ENCODE data around the gene SNAP47.

Gene SNAP47

GRCh38 chr1:227769936-227770494, 34.8 kb downstream of the SNAP47 start:
- DNase-seq, result no peak

DNA sequence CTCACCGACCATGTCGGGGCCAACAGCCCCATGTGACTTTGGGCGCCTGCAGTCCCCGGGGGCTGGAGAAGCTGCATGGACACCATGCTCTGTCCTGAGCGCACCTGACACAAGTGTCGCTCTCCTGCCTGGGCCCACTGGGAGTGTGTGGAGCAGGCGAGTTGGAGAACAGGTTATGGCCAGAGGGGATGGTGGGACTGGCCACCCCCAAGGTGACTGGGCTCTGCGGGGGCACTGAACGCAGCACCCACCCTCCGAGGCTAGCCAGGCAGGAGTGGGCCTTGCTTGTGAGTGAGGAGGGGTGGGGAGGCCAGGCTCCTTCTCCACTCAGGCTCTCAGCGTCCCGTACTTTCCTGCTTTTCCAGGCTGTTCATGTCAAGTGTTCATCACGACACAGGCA, 35.6 kb downstream of the SNAP47 start:
- DNase-seq, result no peak

DNA sequence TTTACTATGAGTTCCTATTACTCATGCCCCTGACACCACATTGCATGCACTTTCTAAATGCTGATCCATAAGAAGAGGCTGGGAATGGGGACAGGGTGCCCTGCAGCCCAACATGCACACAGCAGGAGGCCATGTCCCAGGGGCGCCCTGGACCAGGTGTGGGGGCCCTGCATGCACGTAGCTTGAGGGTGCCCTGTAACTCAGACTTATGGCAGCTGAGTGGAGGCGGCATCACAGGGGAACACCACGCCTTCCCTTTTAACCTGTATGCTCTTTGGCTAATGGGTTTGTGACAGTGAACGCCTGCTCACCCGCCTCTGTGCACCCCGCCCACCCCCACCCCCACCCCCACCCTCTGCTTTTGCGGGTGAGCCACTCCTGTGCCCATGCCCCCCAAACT, 36.1 kb downstream of the SNAP47 start:
- DNase-seq, result no peak

DNA sequence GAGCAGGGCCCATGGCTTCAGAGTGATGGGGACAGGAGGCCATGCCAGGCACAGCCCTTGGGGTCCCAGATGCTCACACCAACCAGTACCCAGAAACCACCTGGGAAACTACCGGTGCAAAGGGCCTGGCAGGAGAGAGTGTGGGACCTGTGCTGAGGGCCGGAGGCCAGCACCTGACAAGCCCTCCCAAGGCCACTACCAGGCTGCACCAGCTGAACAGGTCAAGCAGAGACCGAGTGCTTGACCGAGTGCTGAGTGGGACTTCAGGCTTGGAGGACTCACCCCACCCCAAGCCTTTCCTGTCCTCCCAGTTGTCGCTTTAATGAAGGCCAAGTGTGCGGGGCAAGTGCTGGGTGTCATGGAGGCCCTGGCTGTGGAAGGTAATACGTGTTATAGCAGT, 36.5 kb downstream of the SNAP47 start:
- no peak for DNase-seq

DNA sequence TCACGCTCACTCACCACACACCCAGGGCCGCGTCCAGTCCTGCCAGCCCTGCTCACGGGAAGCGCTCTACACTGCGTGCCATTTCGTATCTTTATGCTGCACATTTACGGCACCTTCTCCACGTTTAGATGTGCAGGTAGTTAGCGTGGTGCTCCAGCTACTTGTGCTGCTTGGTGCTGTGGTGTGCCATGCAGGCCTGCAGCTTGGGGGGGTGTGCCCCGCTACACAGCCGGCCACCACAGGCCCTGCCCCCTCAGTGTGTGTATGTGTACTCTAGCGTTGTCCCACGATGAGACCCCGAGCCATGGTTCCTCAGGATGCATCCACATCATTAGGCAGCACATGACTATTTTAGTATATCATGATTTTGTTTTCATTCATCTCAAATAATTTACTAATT, 38.3 kb downstream of the SNAP47 start:
- DNase-seq, result no peak

GRCh38 chr1:227774051-227774731, 39.0 kb downstream of the SNAP47 start:
- DNase-seq, result no peak

- no peak for DNase-seq
Measured at GRCh38 chr1:227774821-227775661, 39.8 kb downstream of the SNAP47 start.

DNA sequence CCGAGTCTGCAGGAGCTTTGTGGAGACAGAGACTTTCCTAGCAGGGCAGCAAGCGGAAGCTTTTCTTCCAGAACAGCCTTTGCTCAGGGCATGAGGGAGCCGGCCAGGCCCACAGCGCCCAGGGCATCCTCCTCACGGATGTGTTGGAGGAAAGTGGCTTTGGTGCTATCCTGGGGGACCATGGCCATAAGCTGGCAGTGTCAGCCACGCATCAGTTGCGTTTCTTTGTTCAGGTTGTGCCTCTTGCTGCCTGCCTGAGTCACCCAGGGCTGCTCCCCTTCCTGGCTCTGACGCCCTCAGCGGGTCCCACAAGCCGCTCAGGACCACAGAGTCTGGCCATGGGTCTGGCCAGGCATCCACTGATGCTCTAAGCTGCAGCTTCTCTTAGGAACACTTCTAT, 40.6 kb downstream of the SNAP47 start:
- DNase-seq, result no peak

- no peak for DNase-seq
Measured at GRCh38 chr1:227776331-227776771, 41.1 kb downstream of the SNAP47 start.

DNA sequence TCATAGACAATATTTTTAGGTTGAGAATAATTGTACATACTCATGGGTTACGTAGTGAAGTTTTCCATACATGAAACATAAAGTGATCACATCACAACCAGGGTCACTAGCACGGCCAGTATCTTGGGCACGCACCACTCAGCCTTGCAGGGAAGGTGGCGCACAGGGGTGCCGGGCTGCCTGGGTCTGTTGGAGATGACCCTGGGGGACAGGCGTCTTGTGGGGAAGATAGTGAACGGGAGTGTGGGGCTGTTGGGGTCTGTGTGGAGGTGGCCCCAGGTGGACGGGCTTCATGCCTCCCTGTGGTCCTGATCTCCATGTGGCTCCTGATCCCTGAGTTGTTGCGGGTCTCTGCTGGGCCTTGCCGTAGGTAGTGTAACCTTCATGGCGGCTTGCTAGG, 41.9 kb downstream of the SNAP47 start:
- no peak for DNase-seq

DNA sequence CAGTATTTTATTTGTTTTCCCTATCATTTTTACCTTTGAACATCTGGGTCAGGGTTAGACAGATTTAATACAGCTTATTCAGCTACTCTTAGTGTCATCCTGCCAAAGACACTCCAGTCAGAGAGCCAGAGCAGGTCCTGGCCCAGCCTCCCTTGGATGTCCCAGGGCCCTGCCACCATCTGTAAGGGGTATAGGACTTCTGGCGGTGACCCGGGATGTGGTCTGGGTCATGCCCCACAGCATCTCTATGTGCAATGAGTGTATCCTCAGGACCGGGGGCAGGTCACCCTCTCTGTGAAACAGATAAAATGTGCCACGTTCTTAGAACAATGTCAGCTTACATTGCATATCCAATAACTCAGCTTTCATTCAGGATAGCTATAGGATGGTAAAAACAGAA, 42.4 kb downstream of the SNAP47 start:
- no peak for DNase-seq

DNA sequence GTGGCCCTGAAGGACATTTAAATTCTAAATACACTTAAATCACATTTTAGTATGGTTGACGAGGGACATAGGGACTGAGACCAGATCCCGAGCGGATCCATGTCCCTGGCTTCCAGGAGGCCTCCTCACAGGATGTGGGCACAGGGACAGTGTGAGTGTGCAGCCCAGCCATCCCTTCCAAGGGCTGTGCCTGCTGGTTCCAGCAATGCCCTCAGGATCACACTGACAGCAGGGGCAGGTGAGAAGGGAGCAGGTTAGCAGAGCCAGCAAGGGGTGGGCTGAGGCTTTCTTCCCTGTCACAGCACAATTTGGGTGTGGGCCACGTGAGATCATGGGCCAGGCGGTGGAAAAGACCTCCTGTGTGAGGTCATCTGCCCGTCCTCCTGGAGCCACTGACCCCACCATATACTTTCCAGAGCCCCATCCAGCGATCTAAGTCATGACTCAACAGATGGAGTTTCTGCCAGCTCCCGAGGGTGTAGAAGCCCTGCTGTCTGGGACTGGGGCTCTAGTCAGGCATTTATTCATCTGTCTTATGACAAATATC, 43.2 kb downstream of the SNAP47 start:
- no peak for DNase-seq

DNA sequence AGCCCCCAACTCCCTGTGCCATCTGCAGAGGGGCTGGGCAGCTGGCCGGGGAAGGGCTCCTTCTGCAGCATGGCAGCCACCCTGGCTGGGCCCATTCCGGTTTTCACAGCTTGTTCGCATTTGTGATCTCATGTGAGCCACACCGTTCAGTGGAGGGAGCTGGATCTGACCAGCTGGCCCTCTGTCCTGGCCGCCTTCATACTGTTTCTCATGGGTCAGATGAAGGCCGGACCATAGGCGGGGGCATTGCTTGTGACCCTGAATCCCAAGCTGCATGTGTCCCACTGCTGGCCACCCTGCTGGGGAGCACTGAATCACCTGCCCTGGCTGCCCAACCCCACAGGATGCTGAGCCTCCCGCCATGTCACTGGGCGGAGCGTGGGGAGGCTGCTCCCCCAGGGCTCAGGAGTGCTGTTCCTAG, 43.8 kb downstream of the SNAP47 start:
- DNase-seq, result no peak

DNA sequence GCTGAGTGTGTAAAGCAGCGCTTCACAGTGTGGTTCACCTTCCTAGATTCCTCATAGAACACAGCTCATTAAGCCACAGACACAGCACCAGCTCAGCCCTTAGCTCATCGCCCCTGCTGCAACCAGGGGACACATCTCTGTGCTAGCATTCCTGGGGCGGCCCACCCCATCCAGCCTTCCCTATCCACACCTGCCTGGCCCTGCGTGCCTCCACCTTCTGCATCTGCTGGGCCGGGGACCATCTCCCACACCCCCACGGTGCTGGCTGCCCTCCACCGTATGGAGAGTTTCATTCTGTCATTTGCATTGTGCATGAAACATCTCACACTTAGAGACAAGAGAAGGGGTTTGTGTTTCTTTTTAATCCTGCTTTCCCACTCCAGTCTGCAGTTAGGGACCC, 44.5 kb downstream of the SNAP47 start:
- DNase-seq, result no peak

- peak; percentile 1 for DNase-seq
Measured at GRCh38 chr1:227780101-227781044, 45.1 kb downstream of the SNAP47 start.

- peak; percentile 1 for DNase-seq
Measured at GRCh38 chr1:227781314-227781930, 46.2 kb downstream of the SNAP47 start.

GRCh38 chr1:227782226-227782625, 47.0 kb downstream of the SNAP47 start:
- no peak for DNase-seq

- DNase-seq, result no peak
Measured at GRCh38 chr1:227785094-227785804, 50.0 kb downstream of the SNAP47 start.

GRCh38 chr1:227785805-227786671, 50.8 kb downstream of the SNAP47 start:
- DNase-seq, result peak; percentile 2

Data from CD4-positive, alpha-beta T cell treated with Interleukin-17A for 4 hours (primary cell).